Spleen (tissue), 7 donors: ENCODE results near the gene ZNF467.
A peak's percentile ranks its signal among the peaks of the same experiment; 100 is the strongest.

ENCODE experiments used
- POLR2A ChIP-seq, 3 donors: fragments of 450-650 bp; IDR thresholded peaks; one replicate each; pipeline ENCODE4 v1.5.1; 2017; ENCODE audit warnings: antibody characterized with exemption in 3 of 3, mild to moderate bottlenecking in 1 of 3
- TF ChIP-seq, protein P1 (sequence below), 11 experiments: fragments of 200-600 bp in 7 of 11; fragments of 450-650 bp in 4 of 11; sonication (generic) in 4 of 11; IDR thresholded peaks in 8 of 11; conservative IDR thresholded peaks in 3 of 11; 1 replicate in 7 of 11; 2 replicates in 4 of 11; pipeline versions ENCODE4 v1.4.0 to v1.8.0; 2016 to 2021; ENCODE audit warnings: antibody characterized with exemption in 11 of 11, inconsistent platforms in 4 of 11, mild to moderate bottlenecking in 1 of 11
- donor health status: DM: no; HTN: no; CAD: no; lungs with moderate emphysema.
- donor health status: DM: no; HTN: no; CAD: no.
- donor health status: DM: no; HTN: no; CAD: no.

DNA sequence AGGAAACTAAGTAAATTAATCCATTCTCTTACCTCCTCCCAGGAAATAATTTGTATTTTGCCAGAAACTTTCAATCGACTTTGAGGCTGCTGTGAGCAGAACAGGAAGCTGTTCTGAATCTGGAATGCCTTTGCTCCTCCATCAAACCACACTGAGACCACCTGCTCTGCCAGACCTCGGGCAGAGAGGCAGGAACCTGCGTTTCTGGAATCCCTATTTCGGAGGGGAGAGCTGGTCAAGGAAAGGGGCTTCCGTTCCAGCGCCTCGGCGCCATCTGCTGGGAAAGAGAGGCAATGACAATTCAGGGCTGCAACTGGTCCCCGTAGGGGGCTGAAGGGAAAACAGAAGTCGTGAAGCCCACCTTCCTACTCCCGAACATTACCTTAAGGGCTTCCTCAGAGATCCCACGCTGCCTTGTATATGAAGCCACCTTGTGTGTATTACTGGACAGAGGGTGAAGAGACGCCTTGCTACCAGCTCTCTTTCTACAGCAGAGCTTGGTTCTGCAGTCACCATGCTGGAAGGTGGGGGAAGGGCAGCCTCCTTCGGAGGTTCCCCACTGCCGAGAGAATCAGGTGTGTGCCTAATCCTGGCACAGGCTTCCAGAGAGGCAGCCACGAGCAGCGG lies 31.2 kb downstream of the ZNF467 start:
- no peak for TF ChIP-seq POLR2A (IDR thresholded peaks at IDR 0.05)
- TF ChIP-seq, protein P1, sequence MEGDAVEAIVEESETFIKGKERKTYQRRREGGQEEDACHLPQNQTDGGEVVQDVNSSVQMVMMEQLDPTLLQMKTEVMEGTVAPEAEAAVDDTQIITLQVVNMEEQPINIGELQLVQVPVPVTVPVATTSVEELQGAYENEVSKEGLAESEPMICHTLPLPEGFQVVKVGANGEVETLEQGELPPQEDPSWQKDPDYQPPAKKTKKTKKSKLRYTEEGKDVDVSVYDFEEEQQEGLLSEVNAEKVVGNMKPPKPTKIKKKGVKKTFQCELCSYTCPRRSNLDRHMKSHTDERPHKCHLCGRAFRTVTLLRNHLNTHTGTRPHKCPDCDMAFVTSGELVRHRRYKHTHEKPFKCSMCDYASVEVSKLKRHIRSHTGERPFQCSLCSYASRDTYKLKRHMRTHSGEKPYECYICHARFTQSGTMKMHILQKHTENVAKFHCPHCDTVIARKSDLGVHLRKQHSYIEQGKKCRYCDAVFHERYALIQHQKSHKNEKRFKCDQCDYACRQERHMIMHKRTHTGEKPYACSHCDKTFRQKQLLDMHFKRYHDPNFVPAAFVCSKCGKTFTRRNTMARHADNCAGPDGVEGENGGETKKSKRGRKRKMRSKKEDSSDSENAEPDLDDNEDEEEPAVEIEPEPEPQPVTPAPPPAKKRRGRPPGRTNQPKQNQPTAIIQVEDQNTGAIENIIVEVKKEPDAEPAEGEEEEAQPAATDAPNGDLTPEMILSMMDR (IDR thresholded peaks at IDR 0.05 in 8 of 11, conservative IDR thresholded peaks at IDR 0.05 in 3 of 11) = peak; percentile 23 to 90 (median 86)
